ENCODE data around the gene TMEM98.

GRCh38 chr17:32962320-32962711 is 34.4 kb downstream of the TMEM98 start:
- TF ChIP-seq, protein P1, sequence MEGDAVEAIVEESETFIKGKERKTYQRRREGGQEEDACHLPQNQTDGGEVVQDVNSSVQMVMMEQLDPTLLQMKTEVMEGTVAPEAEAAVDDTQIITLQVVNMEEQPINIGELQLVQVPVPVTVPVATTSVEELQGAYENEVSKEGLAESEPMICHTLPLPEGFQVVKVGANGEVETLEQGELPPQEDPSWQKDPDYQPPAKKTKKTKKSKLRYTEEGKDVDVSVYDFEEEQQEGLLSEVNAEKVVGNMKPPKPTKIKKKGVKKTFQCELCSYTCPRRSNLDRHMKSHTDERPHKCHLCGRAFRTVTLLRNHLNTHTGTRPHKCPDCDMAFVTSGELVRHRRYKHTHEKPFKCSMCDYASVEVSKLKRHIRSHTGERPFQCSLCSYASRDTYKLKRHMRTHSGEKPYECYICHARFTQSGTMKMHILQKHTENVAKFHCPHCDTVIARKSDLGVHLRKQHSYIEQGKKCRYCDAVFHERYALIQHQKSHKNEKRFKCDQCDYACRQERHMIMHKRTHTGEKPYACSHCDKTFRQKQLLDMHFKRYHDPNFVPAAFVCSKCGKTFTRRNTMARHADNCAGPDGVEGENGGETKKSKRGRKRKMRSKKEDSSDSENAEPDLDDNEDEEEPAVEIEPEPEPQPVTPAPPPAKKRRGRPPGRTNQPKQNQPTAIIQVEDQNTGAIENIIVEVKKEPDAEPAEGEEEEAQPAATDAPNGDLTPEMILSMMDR (IDR thresholded peaks at IDR 0.05; ENCODE audit: low read length) = no peak
- no peak for TF ChIP-seq EZH2 (optimal IDR thresholded peaks at IDR 0.05; ENCODE audit: low read depth, low read length)
